ENCODE results near the gene VIL1.

DNA sequence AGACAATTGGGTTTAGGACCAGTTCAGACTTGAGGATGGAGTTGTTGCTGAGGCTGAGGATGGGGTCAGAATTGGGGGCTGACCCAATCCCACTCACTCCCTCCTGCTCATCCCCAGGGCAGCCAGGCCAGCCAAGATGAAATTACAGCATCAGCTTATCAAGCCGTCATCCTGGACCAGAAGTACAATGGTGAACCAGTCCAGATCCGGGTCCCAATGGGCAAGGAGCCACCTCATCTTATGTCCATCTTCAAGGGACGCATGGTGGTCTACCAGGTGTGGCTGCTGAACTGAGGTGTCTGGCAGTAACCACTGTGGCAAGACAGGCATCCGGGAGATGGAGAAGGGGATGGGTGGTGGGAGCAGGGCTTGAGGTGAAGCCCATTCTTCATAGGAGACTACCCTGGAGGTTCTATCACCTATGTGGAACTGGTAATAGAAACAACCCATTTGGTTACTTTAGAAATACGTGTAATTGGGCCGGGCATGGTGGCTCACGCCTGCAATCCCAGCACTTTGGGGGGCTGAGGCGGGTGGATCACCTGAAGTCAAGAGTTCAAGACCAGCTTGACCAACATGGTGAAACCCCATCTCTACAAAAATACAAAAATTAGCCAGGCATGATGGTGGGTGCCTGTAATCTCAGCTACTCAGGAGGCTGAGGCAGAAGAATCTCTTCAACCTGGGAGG lies 13.9 kb downstream of the VIL1 start:
- TF ChIP-seq, protein P1, sequence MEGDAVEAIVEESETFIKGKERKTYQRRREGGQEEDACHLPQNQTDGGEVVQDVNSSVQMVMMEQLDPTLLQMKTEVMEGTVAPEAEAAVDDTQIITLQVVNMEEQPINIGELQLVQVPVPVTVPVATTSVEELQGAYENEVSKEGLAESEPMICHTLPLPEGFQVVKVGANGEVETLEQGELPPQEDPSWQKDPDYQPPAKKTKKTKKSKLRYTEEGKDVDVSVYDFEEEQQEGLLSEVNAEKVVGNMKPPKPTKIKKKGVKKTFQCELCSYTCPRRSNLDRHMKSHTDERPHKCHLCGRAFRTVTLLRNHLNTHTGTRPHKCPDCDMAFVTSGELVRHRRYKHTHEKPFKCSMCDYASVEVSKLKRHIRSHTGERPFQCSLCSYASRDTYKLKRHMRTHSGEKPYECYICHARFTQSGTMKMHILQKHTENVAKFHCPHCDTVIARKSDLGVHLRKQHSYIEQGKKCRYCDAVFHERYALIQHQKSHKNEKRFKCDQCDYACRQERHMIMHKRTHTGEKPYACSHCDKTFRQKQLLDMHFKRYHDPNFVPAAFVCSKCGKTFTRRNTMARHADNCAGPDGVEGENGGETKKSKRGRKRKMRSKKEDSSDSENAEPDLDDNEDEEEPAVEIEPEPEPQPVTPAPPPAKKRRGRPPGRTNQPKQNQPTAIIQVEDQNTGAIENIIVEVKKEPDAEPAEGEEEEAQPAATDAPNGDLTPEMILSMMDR (conservative IDR thresholded peaks at IDR 0.05 in 1 of 2, IDR thresholded peaks at IDR 0.05 in 1 of 2; ENCODE audit: low read depth in 1 of 2, low read length in 2 of 2), result no peak
- no peak for TF ChIP-seq EZH2 (IDR thresholded peaks at IDR 0.05; ENCODE audit: low read length, missing control alignments)
